GM12872 (cell line): ENCODE data around the gene SH3PXD2A.

Experiments used
- CTCF ChIP-seq: IDR thresholded peaks from 3 replicates; pipeline ENCODE4 v1.5.1; 2011; ENCODE audit warnings: low read depth, mild to moderate bottlenecking, low read length, moderate library complexity; ENCODE audit not compliant: insufficient read depth

Gene SH3PXD2A

GRCh38 chr10:103646304-103646703, 209.1 kb downstream of the SH3PXD2A start:
- TF ChIP-seq CTCF, result no peak

- TF ChIP-seq CTCF, result no peak
These were observed 210.0 kb downstream of the SH3PXD2A start for GRCh38 chr10:103645141-103646054.

- no peak for TF ChIP-seq CTCF
These were observed 212.0 kb downstream of the SH3PXD2A start for GRCh38 chr10:103643381-103643780.

- TF ChIP-seq CTCF, result no peak
These were observed 214.1 kb downstream of the SH3PXD2A start for GRCh38 chr10:103641326-103641725.

GRCh38 chr10:103640436-103641181, 214.8 kb downstream of the SH3PXD2A start:
- TF ChIP-seq CTCF, result no peak

- TF ChIP-seq CTCF, result no peak
These were observed 216.4 kb downstream of the SH3PXD2A start for GRCh38 chr10:103638948-103639347.

GRCh38 chr10:103637927-103638557, 217.3 kb downstream of the SH3PXD2A start:
- no peak for TF ChIP-seq CTCF
